ENCODE data around the gene AJM1.
"Not testable (repeated sequence)": the region's sequence is repeated elsewhere in the genome, so short reads cannot be mapped to it uniquely, and the experiment has no call there.

The AJM1 gene

DNA sequence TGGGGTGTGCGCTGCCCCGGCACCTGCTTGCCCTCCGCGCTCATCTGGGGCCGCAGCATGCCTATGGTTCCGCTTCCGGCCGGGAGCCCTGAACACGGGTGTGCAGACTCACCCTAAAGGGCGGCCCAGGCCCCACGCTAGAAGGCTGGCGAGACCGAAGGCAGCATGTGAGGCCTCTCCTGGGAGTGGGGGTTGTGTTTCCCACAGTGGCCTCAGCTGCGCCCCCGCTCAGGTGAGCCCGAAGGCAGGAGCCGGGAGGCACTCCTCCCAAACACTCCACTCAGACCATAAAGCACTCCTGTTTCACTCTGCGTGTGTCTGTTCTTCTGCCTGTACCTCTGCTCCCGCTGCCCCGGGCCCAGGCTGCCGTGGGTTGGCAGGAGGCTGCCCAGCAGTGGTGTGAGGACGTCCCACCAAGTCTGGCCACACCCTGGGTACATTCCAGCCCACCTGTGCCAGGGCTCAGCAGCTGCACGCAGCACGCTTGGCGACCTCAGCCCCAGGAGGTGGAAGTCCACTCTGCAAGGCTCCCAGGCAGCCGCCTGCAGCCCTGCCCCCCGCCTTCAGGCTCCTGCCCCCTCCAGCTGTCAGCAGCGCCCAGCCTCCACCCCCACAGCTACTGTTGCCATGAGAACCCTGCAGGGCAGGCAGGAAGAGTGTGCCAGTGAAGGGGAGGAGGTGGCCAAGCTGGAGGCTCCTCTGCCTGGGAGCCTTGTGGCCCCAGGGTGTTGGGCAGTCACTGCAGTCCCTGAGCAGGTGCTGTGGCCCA is 1.2 kb upstream of the AJM1 start:
- Mint-ChIP-seq H3K36me3 (ENCODE audit: low read depth) (peaks cover 6% of the 10 kb centered on the region), H3K27me3 (ENCODE audit: low read depth) (peaks cover 5% of the 10 kb centered on the region), H3K4me1 (ENCODE audit: low read depth) (peaks cover 7% of the 10 kb centered on the region), H3K27ac (no peak overlapping the region), H3K9me3 (no peaks in the 10 kb centered on the region), H3K4me3 (no peak overlapping the region)
- DNase-seq (ENCODE audit: low spot score): no peak

DNA sequence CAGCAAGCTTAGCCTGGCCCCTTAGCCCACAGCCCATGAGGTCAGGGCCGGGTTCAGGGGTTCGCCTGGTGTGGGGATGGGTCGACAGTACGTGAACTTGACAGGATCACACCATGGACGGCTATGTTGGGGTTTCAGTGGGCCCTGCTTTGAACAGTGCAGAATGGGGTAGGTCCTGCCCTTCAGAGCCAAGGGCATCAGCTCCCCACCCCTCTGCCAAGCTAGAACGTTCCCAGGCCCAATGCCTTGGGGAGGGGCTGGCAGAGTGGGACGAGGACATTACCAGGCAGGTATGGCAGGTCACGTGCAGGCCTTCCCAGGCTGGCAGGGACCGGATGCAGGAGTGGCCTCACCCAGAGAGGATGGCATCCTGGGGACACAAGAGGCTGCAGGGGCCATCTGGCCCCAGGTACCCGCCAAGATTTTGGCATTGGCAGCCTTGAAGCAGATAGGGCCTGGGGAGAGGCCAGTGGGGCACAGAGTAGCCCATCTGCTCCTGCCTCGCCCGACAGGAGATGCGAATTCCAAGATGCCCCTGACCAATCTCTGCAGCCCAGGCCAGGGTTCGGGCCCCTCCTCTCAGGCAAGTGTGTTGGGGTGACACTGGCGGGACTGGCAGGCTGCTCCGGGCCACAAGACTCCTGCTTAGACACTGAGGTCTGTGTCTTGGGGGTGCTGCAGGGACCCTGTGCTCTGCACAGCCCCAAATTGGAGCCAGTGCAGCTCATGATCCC is 465 bp upstream of the AJM1 start:
- H3K36me3 Mint-ChIP-seq (ENCODE audit: low read depth); H3K27me3 Mint-ChIP-seq (ENCODE audit: low read depth); H3K9me3 Mint-ChIP-seq; H3K4me1 Mint-ChIP-seq (ENCODE audit: low read depth); DNase-seq (ENCODE audit: low spot score): not testable (repeated sequence)
- Mint-ChIP-seq H3K27ac (peak overlapping the region; percentile 72), H3K4me3 (peak overlapping the region; percentile 84)

DNA sequence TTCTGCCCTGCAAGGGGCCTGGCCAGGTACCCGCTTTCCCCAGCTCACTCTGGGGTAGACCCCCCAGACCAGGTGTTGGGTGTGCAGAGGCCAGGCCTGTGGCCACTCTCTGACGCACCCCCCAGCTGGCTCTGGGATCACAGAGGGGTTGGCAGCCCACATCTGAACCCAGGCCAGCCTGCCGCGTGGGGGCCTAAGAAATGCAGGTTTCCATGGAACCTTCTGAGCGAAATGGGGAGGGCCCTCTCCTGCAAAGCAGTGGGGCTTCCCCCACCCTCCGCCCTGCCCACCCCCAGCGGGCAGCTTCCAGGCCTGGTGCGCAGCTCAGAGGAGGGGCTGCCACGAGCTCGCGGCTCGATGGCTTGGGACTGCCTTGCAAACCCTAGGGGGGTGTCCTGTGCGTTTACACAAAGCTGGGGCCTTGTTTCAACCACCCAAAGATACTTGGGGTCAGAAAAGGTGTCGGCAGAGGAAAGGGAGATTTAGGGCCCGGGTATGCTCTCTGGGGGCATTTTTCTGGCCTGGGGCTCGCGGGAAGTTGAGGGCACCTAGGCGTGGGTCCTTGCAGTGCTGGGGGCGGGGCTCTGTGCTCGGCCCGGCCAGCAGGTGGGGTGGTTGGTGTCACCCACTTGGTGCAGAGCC is 1.0 kb downstream of the AJM1 start:
- H3K36me3 Mint-ChIP-seq (ENCODE audit: low read depth); DNase-seq (ENCODE audit: low spot score); H3K9me3 Mint-ChIP-seq: not testable (repeated sequence)
- Mint-ChIP-seq H3K27me3 (ENCODE audit: low read depth) (peaks cover 15% of the 10 kb centered on the region), H3K4me1 (ENCODE audit: low read depth) (peaks cover 13% of the 10 kb centered on the region), H3K27ac (peak overlapping the region; percentile 41), H3K4me3 (peak overlapping the region; percentile 54)

DNA sequence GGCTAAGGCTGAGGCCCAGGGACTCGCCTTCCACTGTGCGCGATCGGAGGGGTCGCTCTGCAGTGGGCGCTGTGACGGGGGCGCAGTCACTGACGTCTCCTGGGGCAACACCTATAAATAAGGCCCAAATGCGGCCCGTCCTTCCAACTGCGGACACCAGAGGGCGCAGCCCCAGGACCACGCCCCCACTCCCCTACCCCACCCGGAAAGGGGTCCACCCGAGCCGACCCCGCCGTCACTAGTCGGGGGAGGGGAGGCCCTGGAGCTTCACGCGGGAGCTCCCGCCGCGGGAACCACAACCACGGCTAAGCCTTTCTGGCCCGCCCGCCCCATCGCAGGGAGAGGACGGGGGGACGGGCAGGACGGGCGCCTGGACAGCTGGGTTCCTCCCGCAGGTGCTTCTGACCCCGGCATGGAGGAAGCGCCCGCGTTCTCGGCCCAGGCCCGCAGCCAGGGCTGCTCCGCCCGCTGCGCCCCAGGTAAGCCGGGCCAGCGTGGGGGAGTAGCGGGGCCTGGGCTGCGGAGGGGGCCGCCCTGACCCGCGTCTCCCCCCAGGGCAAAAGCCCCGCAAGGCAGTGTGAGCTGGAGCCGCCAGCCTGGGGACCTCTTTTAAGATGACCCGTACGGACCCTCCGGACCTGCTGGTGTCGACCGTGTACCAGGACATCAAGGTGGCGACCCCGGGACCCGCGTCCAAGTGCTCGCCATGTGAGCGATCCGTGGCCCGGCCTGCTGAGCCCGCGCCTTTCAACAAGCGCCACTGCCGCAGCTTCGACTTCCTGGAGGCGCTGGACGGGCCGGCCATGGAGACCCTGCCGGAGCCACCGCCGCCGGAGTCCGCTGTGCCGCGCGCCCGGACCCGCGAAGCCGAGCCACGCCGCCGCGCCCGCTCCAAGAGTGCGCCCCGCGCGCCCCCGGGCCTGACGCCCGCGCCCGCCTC is 1.8 kb downstream of the AJM1 start:
- Mint-ChIP-seq H3K4me1 (ENCODE audit: low read depth) (peaks cover 13% of the 10 kb centered on the region), H3K27ac (peak overlapping the region; percentile 41), H3K27me3 (ENCODE audit: low read depth) (peaks cover 16% of the 10 kb centered on the region), H3K4me3 (peak overlapping the region; percentile 54)
- not testable (repeated sequence) for H3K36me3 Mint-ChIP-seq (ENCODE audit: low read depth); H3K9me3 Mint-ChIP-seq
- DNase-seq (ENCODE audit: low spot score): peak; percentile 48

DNA sequence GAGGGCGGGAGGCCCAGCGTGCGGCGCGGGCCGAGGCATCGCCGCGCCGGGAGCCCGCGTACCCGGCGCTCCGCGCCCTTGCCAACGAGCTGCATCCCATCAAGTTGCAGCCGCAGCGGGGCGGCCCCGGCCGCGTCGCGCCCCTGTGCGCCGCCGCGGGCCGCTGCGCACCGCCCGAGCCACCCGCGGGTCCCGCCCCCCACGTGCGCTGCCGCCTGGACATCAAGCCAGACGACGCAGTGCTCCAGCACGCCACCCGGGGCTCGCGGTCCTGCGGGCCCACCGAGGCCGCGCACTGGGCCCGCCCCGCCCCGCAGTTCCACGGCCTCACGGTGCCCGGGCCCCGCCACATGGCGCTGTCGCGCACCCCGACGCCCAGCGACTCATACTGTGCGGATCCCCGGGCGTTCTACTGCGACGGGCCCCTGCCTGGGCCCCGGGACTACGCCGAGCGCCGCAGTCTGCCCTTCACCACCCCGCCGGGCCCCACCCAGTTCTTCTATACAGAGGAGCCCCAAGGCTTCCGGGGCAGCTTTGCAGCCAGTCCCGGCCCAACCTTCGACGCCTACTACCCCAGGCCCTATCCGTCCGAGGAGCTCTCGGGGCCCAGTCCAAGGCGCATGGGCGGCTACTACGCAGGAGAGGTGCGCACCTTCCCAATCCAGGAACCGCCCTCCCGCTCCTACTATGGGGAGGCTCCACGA is 2.6 kb downstream of the AJM1 start:
- Mint-ChIP-seq H3K4me1 (ENCODE audit: low read depth) (peaks cover 15% of the 10 kb centered on the region), H3K9me3 (no peaks in the 10 kb centered on the region), H3K4me3 (no peak overlapping the region), H3K27ac (peak overlapping the region; percentile 26), H3K27me3 (ENCODE audit: low read depth) (peaks cover 17% of the 10 kb centered on the region), H3K36me3 (ENCODE audit: low read depth) (peaks cover 4% of the 10 kb centered on the region)
- no peak for DNase-seq (ENCODE audit: low spot score)

DNA sequence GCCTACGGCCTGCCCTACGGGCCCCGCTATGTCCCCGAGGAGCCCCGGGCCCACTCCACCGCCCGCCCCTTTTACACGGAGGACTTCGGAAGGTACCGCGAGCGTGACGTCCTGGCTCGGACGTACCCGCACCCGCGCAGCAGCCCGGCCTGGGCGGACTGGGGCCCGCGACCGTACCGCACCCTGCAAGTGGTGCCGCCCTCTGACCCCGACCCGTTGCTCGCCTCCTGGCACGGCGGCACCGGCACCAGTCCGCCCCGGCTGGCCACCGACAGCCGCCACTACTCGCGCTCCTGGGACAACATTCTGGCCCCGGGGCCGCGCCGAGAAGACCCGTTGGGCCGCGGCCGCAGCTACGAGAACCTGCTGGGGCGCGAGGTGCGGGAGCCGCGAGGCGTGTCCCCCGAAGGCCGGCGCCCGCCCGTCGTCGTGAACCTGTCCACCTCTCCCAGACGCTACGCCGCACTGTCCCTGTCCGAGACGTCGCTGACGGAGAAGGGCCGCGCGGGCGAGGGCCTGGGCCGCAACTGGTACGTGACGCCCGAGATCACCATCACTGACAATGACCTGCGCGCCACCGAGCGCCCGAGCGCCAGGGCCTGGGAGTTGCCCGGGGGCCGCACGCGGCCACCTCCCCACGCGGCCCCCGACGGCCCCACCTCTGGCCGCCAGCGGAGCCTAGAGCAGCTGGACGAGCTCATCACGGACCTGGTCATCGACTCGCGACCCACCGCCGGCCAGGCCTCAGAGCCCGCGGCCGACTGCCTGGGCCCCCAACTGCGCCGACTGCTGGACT is 3.4 kb downstream of the AJM1 start:
- no peak for DNase-seq (ENCODE audit: low spot score)
- H3K36me3 Mint-ChIP-seq (ENCODE audit: low read depth): peaks cover 2% of the 10 kb centered on the region
- H3K27ac Mint-ChIP-seq: peak overlapping the region; percentile 26
- H3K4me3 Mint-ChIP-seq: no peak overlapping the region
- H3K27me3 Mint-ChIP-seq (ENCODE audit: low read depth): peaks cover 17% of the 10 kb centered on the region
- H3K4me1 Mint-ChIP-seq (ENCODE audit: low read depth): peaks cover 12% of the 10 kb centered on the region
- H3K9me3 Mint-ChIP-seq: no peaks in the 10 kb centered on the region

DNA sequence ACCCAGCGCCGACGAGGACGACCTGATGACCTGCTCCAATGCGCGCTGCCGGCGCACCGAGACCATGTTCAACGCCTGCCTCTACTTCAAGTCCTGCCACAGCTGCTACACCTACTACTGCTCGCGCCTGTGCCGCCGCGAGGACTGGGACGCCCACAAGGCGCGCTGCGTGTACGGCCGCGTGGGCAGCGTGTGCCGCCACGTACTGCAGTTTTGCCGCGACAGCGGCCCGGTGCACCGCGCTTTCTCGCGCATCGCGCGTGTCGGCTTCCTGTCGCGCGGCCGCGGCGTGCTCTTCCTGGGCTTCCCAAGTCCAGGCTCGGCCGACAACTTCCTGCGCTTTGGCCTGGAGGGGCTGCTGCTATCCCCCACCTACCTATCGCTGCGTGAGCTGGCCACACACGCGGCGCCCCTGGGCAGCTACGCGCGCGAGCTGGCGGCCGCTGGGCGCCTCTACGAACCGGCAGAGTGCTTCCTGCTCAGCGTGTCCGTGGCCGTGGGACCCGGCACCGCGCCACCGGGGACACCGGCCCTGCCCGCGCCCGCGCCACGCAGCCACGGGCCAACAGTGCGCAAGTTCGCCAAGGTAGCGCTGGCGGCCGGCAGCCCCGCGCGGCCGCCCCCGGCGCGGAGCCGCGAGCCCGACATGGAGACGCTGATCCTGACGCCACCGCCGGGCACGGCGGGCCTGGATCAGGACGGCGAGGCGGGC is 4.3 kb downstream of the AJM1 start:
- H3K4me1 Mint-ChIP-seq (ENCODE audit: low read depth): peaks cover 12% of the 10 kb centered on the region
- peak overlapping the region; percentile 31 for H3K27ac Mint-ChIP-seq
- peak overlapping the region; percentile 40 for H3K4me3 Mint-ChIP-seq
- DNase-seq (ENCODE audit: low spot score): no peak
- no peaks in the 10 kb centered on the region for H3K9me3 Mint-ChIP-seq
- H3K27me3 Mint-ChIP-seq (ENCODE audit: low read depth): peaks cover 17% of the 10 kb centered on the region
- H3K36me3 Mint-ChIP-seq (ENCODE audit: low read depth): peaks cover 2% of the 10 kb centered on the region

DNA sequence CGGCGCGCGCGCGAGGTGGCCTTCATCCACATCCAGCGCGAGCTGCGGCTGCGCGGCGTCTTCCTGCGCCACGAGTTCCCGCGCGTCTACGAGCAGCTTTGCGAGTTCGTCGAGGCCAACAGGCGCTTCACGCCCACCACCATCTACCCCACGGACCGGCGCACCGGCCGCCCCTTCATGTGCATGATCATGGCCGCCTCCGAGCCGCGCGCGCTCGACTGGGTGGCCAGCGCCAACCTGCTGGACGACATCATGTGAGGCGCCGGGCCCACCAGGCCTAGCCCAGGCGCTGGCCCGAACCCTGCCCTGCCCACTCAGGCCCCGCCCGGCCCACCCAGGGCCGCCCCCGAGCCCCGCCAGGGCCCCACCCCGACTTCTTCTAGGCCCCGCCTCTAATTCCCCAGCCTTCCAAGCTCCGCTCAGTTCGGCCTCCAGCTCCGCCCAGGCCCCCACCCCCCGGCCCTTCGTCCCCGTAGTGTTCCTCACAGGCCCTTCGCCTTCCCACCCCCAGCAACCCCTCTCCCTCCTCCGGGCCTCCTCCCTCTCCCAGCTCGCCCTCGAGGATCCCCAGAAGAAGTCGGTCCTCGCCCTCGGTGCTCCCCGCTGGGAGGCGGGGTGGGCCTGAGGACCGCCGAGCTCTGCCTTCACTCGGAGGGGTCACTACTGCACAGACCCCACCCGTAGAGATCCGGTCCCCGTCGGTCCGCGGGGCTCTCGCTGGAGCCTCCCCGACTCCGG is 5.0 kb downstream of the AJM1 start:
- peaks cover 2% of the 10 kb centered on the region for H3K36me3 Mint-ChIP-seq (ENCODE audit: low read depth)
- no peaks in the 10 kb centered on the region for H3K9me3 Mint-ChIP-seq
- peak overlapping the region; percentile 92 for H3K4me3 Mint-ChIP-seq
- peak overlapping the region; percentile 90 for H3K27ac Mint-ChIP-seq
- H3K27me3 Mint-ChIP-seq (ENCODE audit: low read depth): peaks cover 17% of the 10 kb centered on the region
- peak; percentile 31 for DNase-seq (ENCODE audit: low spot score)
- peaks cover 12% of the 10 kb centered on the region for H3K4me1 Mint-ChIP-seq (ENCODE audit: low read depth)

DNA sequence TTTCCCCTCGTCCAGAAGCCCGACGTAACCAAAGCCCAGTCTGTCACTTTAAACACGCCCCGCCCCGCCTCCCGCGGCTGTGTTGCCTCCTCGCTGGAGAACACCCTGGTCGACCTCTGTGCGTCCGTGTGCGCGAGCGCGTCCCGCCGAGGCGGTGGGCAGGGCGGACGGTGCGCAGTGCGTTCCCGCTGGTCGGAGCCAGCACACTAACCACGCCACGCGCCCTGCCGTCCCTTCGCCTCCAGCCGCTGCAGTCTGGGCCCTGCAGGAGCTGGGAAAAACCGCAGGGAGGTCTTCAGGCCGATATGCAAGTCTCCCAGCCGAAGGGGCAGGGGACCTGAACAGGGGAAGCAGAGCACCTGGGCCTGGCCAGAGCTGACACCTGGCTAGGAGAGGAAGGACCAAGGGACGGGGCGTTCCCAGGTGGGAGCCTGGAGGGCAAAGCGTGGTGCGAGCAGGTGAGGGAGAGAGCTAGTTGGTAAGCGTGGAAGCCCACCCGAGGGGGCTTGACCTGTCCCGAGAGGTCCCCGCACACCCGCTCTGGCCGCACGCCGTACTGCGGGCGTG is 5.6 kb downstream of the AJM1 start:
- peaks cover 12% of the 10 kb centered on the region for H3K4me1 Mint-ChIP-seq (ENCODE audit: low read depth)
- no peaks in the 10 kb centered on the region for H3K9me3 Mint-ChIP-seq
- H3K4me3 Mint-ChIP-seq: peak overlapping the region; percentile 92
- peak; percentile 86 for DNase-seq (ENCODE audit: low spot score)
- H3K27me3 Mint-ChIP-seq (ENCODE audit: low read depth): peaks cover 17% of the 10 kb centered on the region
- peaks cover 2% of the 10 kb centered on the region for H3K36me3 Mint-ChIP-seq (ENCODE audit: low read depth)
- peak overlapping the region; percentile 90 for H3K27ac Mint-ChIP-seq

DNA sequence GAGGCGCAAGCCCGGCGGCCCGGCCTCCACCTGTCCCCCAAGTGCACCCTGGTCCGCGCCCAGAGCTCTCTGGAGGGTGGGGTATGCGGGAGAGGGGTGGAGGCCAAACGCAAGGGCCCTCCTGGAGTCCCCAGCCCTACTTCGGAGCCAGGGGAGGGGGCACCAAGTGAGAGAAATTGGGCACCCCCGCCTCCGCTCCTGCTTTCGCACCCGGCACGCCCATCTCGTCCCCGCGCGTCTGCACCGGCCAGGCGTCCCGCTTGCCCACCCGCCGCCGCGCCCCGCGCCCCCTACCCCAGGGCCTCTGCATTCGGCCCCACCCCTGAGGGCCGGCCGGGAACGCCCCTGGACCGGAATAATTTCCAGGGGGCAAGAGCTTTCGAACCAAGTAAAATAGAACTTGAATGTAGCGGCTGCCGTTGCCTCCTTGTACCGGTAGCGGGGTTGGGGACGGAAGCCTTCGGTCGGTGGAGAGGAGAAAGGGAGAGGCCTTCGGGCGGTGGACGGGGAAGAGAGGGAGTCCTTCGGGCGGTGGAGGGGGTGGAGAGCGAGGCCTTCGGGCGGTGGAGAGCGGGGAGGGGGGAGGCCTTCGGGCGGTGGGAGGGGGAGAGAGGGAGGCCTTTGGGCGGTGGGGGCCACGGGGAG is 6.2 kb downstream of the AJM1 start:
- H3K36me3 Mint-ChIP-seq (ENCODE audit: low read depth): peaks cover 2% of the 10 kb centered on the region
- H3K27ac Mint-ChIP-seq: peak overlapping the region; percentile 91
- peak; percentile 35 for DNase-seq (ENCODE audit: low spot score)
- peak overlapping the region; percentile 92 for H3K4me3 Mint-ChIP-seq
- peaks cover 17% of the 10 kb centered on the region for H3K27me3 Mint-ChIP-seq (ENCODE audit: low read depth)
- H3K4me1 Mint-ChIP-seq (ENCODE audit: low read depth): peaks cover 10% of the 10 kb centered on the region
- no peaks in the 10 kb centered on the region for H3K9me3 Mint-ChIP-seq

Data from T-helper 2 cell treated with Interferon-gamma antibody and Interleukin-4, amounts not matched to agents 5 μg/mL and 100 μg/mL, for 36 hours (primary cell).